Measurements from ENCODE around the gene LHFPL3.

DNA sequence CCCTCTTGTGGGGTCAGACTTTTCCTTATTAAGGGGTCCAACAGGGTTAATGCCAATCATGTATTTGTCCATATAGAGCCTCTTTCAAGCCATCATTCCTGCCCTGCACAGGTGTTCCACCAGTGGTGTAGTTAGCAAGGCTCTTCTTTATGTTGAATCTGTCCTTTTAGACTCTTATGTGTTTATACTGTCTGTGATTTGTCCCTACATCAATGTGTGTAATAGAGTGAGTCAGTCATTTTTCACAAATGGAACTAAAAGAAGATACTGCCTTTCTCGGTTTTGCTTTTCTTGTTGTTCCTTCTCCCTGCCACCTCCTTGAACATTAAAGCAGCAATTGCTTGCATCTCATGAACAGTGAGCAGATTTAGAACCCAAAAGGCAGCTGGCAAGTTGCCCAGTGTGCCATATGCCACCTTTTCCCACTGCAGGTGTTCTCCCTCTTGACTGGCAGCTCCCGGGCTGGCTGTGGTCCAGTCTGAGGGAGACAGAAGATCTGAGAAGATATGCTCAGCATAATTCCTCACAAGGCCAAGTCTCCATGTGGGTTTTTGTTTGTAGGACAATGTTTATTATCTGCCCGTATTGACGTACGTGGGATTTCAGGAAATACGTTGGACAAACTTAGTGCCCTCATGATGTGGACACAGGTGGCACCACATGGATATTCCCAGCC, 154.1 kb downstream of the LHFPL3 start:
- no peak for TF ChIP-seq LEF1 (IDR thresholded peaks at IDR 0.05; ENCODE audit: borderline replicate concordance)
- TF ChIP-seq SP1 (IDR thresholded peaks at IDR 0.05), result no peak
- no peak for TF ChIP-seq L3MBTL2 (conservative IDR thresholded peaks at IDR 0.05)
- no peak for TF ChIP-seq FOXK2 (IDR thresholded peaks at IDR 0.05)
- no peak for TF ChIP-seq BHLHE40 (IDR thresholded peaks at IDR 0.05; ENCODE audit: borderline replicate concordance)
- TF ChIP-seq CTBP1 (IDR thresholded peaks at IDR 0.05; ENCODE audit: borderline replicate concordance), result no peak
- no peak for TF ChIP-seq ARNT (IDR thresholded peaks at IDR 0.05)
- no peak for TF ChIP-seq SUZ12 (IDR thresholded peaks at IDR 0.05)
- TF ChIP-seq FOXM1 (IDR thresholded peaks at IDR 0.05; ENCODE audit: borderline replicate concordance), result no peak

Measured in HEK293T (cell line).